Activated B cell treated with CpG ODN at 0.5 μM for 24 hours (primary cell): ENCODE results near the gene RDM1. TPM values are rescaled to one million over a fixed set of nuclear protein-coding genes. Genes with fewer than 3 reads are reported as not detected.

Source experiments
- ATAC-seq: fragments of 200-7000 bp; cut with Tn5 transposase; one replicate; pipeline ENCODE4 v1.10.0; 2021; ENCODE audit warnings: low read depth, mild to moderate bottlenecking, moderate library complexity
- CTCF ChIA-PET: fragments of 350-600 bp; sonication (Branson Sonifier 250); formaldehyde crosslinking; loops from one replicate; lab custom pipeline; 2021; ENCODE audit warnings: antibody characterized with exemption; lab: Charles Lee
- POLR2A ChIA-PET: fragments of 350-600 bp; sonication (Branson Sonifier 250); formaldehyde crosslinking; loops from one replicate; lab custom pipeline; 2021; ENCODE audit warnings: antibody characterized with exemption; lab: Charles Lee
- DNase-seq: peaks from one replicate; pipeline ENCODE4 v3.0.0; 2022
- H3K27ac Mint-ChIP-seq: one replicate; pipeline ENCODE4 v1.8.0; 2020; ENCODE audit warnings: mixed read lengths
- H3K27me3 Mint-ChIP-seq: one replicate; pipeline ENCODE4 v1.8.0; 2021; ENCODE audit warnings: mixed read lengths
- H3K36me3 Mint-ChIP-seq: one replicate; pipeline ENCODE4 v1.8.0; 2021; ENCODE audit warnings: low read depth, mixed read lengths
- H3K4me1 Mint-ChIP-seq: one replicate; pipeline ENCODE4 v1.8.0; 2021; ENCODE audit warnings: mixed read lengths
- H3K4me3 Mint-ChIP-seq: one replicate; pipeline ENCODE4 v1.8.0; 2020; ENCODE audit warnings: mild to moderate bottlenecking, mixed read lengths
- H3K9me3 Mint-ChIP-seq: one replicate; pipeline ENCODE4 v1.8.0; 2020; ENCODE audit warnings: mixed read lengths
- CTCF ChIP-seq: fragments of 200-600 bp; IDR thresholded peaks from one replicate; pipeline ENCODE4 v1.8.0; 2022; ENCODE audit warnings: antibody characterized with exemption, mild to moderate bottlenecking
- intact Hi-C: fragments of 100-400 bp; cut with micrococcal nuclease; formaldehyde crosslinking; loops from one replicate; pipeline ENCODE4 v1.15.1; 2024
- total RNA-seq: library from RNA; stranded (reverse); gene quantifications from 2 replicates; pipeline ENCODE4 v1.2.3, GENCODE V29; 2022

The RDM1 gene
- total RNA-seq, 1 donor from 2014 or later, result not detected

- no peaks in the 10 kb centered on the region for H3K36me3 Mint-ChIP-seq
- H3K4me1 Mint-ChIP-seq, result no peaks in the 10 kb centered on the region
- no peak for TF ChIP-seq CTCF
- no peak overlapping the region for H3K4me3 Mint-ChIP-seq
- ATAC-seq, result no peak
- no peak overlapping the region for H3K27ac Mint-ChIP-seq
- H3K27me3 Mint-ChIP-seq, result no peaks in the 10 kb centered on the region
- POLR2A ChIA-PET, result no interaction called here
- DNase-seq, result no peak
- intact Hi-C loops, result no loop called here
- H3K9me3 Mint-ChIP-seq, result no peaks in the 10 kb centered on the region
- CTCF ChIA-PET, result no interaction called here
Observed at GRCh38 chr17:35907691-35908090, 22.9 kb downstream of the RDM1 start.

- DNase-seq, result no peak
Observed at GRCh38 chr17:35906926-35907637, 23.5 kb downstream of the RDM1 start.

GRCh38 chr17:35906191-35906925 is 24.2 kb downstream of the RDM1 start:
- Mint-ChIP-seq H3K27ac (no peak overlapping the region), H3K4me1 (no peaks in the 10 kb centered on the region), H3K4me3 (no peak overlapping the region), H3K9me3 (no peaks in the 10 kb centered on the region), H3K27me3 (no peaks in the 10 kb centered on the region), H3K36me3 (no peaks in the 10 kb centered on the region)
- DNase-seq (no peak), ATAC-seq (no peak)
- POLR2A ChIA-PET, result no interaction called here
- intact Hi-C loops, result no loop called here
- no peak for TF ChIP-seq CTCF
- CTCF ChIA-PET, result no interaction called here

More at GRCh38 chr17:35906926-35907637, 23.5 kb downstream of the RDM1 start:
- Mint-ChIP-seq H3K36me3 (no peaks in the 10 kb centered on the region), H3K4me1 (no peaks in the 10 kb centered on the region), H3K27ac (no peak overlapping the region), H3K4me3 (no peak overlapping the region), H3K27me3 (no peaks in the 10 kb centered on the region), H3K9me3 (no peaks in the 10 kb centered on the region)
- TF ChIP-seq CTCF, result no peak
- ChIA-PET POLR2A (no interaction called here), CTCF (no interaction called here)
- intact Hi-C loops, result no loop called here
- no peak for ATAC-seq

GRCh38 chr17:35903451-35903850 is 27.1 kb downstream of the RDM1 start:
- Mint-ChIP-seq H3K27me3 (no peaks in the 10 kb centered on the region), H3K9me3 (no peaks in the 10 kb centered on the region), H3K36me3 (no peaks in the 10 kb centered on the region), H3K4me1 (no peaks in the 10 kb centered on the region), H3K4me3 (no peak overlapping the region), H3K27ac (no peak overlapping the region)
- intact Hi-C loops, result no loop called here
- DNase-seq (no peak), ATAC-seq (no peak)
- no peak for TF ChIP-seq CTCF
- ChIA-PET CTCF (no interaction called here), POLR2A (no interaction called here)

GRCh38 chr17:35901631-35902175 is 28.9 kb downstream of the RDM1 start:
- Mint-ChIP-seq H3K27me3 (no peaks in the 10 kb centered on the region), H3K4me3 (no peak overlapping the region), H3K9me3 (no peaks in the 10 kb centered on the region), H3K36me3 (no peaks in the 10 kb centered on the region), H3K27ac (no peak overlapping the region), H3K4me1 (no peaks in the 10 kb centered on the region)
- CTCF ChIA-PET, result no interaction called here
- intact Hi-C loops, result no loop called here
- DNase-seq (no peak), ATAC-seq (no peak)
- TF ChIP-seq CTCF, result no peak
- POLR2A ChIA-PET, result no interaction called here
